ENCODE data around the gene TMEM132C.

The TMEM132C gene

DNA sequence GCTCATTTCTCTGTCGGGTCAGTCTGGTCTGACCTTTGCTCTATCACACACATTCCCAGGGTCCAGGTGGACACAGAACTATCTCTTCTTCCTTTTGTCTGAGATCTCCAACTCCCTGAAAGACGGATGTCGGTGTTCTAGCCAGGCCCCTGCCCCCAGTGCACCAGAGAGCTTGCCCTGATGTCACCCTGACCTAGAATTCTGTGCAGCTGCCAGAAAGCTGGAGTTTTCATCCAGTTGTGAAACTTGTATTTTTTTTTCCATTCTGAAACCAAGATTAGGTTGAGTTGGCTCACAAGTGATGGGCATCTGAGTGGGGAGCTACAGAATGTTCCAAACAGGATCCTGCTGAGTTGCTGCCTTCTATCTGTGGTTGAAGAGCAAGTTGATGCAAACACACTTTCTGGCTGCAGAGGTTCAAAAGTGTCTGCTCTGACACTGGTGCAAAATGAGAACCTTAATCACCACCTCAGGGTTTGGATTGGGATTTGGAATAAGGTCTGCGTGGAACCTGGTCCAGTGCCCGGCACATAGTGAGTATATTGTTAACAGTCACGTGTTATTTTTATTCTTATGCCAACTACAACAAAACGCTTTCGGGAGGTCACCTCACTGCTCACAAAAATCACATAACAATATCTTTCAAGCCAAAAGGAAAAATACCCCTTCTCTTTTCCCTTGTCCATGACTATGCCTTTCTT lies 345.3 kb downstream of the TMEM132C start:
- TF ChIP-seq, protein P1, sequence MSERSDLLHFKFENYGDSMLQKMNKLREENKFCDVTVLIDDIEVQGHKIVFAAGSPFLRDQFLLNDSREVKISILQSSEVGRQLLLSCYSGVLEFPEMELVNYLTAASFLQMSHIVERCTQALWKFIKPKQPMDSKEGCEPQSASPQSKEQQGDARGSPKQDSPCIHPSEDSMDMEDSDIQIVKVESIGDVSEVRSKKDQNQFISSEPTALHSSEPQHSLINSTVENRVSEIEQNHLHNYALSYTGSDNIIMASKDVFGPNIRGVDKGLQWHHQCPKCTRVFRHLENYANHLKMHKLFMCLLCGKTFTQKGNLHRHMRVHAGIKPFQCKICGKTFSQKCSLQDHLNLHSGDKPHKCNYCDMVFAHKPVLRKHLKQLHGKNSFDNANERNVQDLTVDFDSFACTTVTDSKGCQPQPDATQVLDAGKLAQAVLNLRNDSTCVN (tag by site-specific recombination; optimal IDR thresholded peaks at IDR 0.05) = no peak
- no peak for TF ChIP-seq OVOL3 (tag by site-specific recombination; IDR thresholded peaks at IDR 0.05)
- TF ChIP-seq WT1 (tag by site-specific recombination; IDR thresholded peaks at IDR 0.05) = no peak
- TF ChIP-seq ZSCAN23 (tag by site-specific recombination; IDR thresholded peaks at IDR 0.05) = no peak
- TF ChIP-seq ZNF394 (tag by site-specific recombination; IDR thresholded peaks at IDR 0.05; ENCODE audit: borderline replicate concordance) = no peak
- TF ChIP-seq, protein P2, sequence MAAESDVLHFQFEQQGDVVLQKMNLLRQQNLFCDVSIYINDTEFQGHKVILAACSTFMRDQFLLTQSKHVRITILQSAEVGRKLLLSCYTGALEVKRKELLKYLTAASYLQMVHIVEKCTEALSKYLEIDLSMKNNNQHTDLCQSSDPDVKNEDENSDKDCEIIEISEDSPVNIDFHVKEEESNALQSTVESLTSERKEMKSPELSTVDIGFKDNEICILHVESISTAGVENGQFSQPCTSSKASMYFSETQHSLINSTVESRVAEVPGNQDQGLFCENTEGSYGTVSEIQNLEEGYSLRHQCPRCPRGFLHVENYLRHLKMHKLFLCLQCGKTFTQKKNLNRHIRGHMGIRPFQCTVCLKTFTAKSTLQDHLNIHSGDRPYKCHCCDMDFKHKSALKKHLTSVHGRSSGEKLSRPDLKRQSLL (tag by site-specific recombination; IDR thresholded peaks at IDR 0.05) = no peak
- TF ChIP-seq, protein P3, sequence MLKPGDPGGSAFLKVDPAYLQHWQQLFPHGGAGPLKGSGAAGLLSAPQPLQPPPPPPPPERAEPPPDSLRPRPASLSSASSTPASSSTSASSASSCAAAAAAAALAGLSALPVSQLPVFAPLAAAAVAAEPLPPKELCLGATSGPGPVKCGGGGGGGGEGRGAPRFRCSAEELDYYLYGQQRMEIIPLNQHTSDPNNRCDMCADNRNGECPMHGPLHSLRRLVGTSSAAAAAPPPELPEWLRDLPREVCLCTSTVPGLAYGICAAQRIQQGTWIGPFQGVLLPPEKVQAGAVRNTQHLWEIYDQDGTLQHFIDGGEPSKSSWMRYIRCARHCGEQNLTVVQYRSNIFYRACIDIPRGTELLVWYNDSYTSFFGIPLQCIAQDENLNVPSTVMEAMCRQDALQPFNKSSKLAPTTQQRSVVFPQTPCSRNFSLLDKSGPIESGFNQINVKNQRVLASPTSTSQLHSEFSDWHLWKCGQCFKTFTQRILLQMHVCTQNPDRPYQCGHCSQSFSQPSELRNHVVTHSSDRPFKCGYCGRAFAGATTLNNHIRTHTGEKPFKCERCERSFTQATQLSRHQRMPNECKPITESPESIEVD (tag by site-specific recombination; IDR thresholded peaks at IDR 0.05) = no peak
- TF ChIP-seq ZBTB7A (tag by site-specific recombination; IDR thresholded peaks at IDR 0.05; ENCODE audit: low read depth) = no peak
- no peak for TF ChIP-seq ZNF433 (tag by site-specific recombination; IDR thresholded peaks at IDR 0.05; ENCODE audit: low read depth)
- TF ChIP-seq KLF7 (tag by site-specific recombination; IDR thresholded peaks at IDR 0.05; ENCODE audit: borderline replicate concordance) = no peak
- no peak for TF ChIP-seq RBAK (tag by site-specific recombination; IDR thresholded peaks at IDR 0.05)
- no peak for TF ChIP-seq ZNF830 (tag by site-specific recombination; IDR thresholded peaks at IDR 0.05; ENCODE audit: low read depth)
- TF ChIP-seq ZEB2 (tag by site-specific recombination; IDR thresholded peaks at IDR 0.05) = no peak
- no peak for TF ChIP-seq ZNF354C (tag by site-specific recombination; IDR thresholded peaks at IDR 0.05; ENCODE audit: borderline replicate concordance, low read depth)
- TF ChIP-seq ZFP3 (tag by site-specific recombination; IDR thresholded peaks at IDR 0.05; ENCODE audit: low read depth) = no peak
- no peak for TF ChIP-seq ZNF610 (tag by site-specific recombination; IDR thresholded peaks at IDR 0.05; ENCODE audit: borderline replicate concordance)
- TF ChIP-seq ZNF223 (tag by site-specific recombination; IDR thresholded peaks at IDR 0.05) = no peak
- TF ChIP-seq ZNF510 (tag by site-specific recombination; IDR thresholded peaks at IDR 0.05; ENCODE audit: insufficient replicate concordance) = no peak
- no peak for TF ChIP-seq SP2 (tag by site-specific recombination; IDR thresholded peaks at IDR 0.05)
- TF ChIP-seq ZNF335 (tag by site-specific recombination; conservative IDR thresholded peaks at IDR 0.05) = no peak
- CTCF ChIA-PET = interaction anchor here (0.7 kb wide), 1 partner anchor 307 kb away, joined by 3 read pairs; no protein-coding TSS in a partner anchor

DNA sequence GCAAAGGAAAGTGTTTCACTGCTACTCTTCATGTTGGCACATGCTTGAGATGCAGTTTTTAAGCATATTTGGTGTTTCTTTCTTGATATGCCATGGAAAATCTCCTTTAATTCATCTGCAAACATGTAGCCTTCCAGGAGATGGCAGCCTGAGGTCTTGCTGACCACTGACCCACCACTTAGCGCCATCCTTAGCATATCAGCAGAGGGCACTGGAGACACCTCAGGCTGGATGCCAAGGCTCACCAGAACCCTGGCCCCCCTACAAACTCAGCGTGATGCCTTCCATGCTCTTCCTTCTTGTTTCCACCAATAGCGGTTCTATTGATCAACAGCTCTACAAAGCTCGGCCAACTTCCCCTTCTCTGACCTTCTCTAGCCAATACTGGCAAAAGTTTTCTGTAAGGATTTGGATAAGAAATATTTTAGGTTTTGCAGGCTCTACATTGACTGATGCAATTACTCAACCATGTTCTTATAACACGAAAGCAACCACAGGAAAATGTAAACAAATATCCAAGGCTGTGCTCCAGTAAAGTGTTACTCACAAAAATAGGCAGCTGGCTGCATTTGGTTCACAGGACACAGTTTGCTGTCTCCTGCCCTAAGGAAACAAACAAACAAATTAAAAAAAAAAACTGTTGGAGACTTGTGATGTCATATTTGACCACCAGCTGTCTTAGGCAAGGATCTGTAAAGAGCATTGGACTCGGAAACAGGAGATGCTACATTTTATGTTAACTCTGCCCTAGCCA lies 347.0 kb downstream of the TMEM132C start:
- Histone ChIP-seq H3K4me1 (ENCODE audit: control insufficient read depth, insufficient read depth, low read length) (no peaks in the 10 kb centered on the region), H3K9me3 (ENCODE audit: control insufficient read depth, insufficient read depth, low read depth, low read length) (no peaks in the 10 kb centered on the region), H3K4me3 (ENCODE audit: low read depth, low read length) (no peak overlapping the region), H3K36me3 (ENCODE audit: control insufficient read depth in 2 of 2, insufficient read depth in 1 of 2, low read length in 2 of 2) (no peaks in the 10 kb centered on the region), H3K27ac (ENCODE audit: extremely low read depth, low read depth, low read length) (no peak overlapping the region)
- ChIA-PET POLR2A (no interaction called here), CTCF (no interaction called here)
- TF ChIP-seq TCF7L2 (IDR thresholded peaks at IDR 0.05; ENCODE audit: borderline replicate concordance, low read depth, low read length) = no peak

More for the DNA sequence above, 345.3 kb downstream of the TMEM132C start:
- H3K4me3 ChIP-seq (ENCODE audit: low read depth, low read length) = no peak overlapping the region
- POLR2A ChIA-PET = no interaction called here
- no peaks in the 10 kb centered on the region for H3K9me3 ChIP-seq (ENCODE audit: control insufficient read depth, insufficient read depth, low read depth, low read length)
- H3K36me3 ChIP-seq (ENCODE audit: control insufficient read depth in 2 of 2, insufficient read depth in 1 of 2, low read length in 2 of 2) = no peaks in the 10 kb centered on the region
- H3K4me1 ChIP-seq (ENCODE audit: control insufficient read depth, insufficient read depth, low read length) = no peaks in the 10 kb centered on the region
- H3K27ac ChIP-seq (ENCODE audit: extremely low read depth, low read depth, low read length) = no peak overlapping the region

Measured in HEK293 (cell line).